Astrocyte (in vitro differentiated cells and primary cell): ENCODE data around the gene SSH2.

Experiments used
- CTCF ChIP-seq: IDR thresholded peaks from 2 replicates; pipeline ENCODE4 v1.5.1; 2011; ENCODE audit warnings: low read depth, mild to moderate bottlenecking, inconsistent platforms, low read length, moderate library complexity; ENCODE audit not compliant: insufficient read depth
- EZH2 ChIP-seq: IDR thresholded peaks from 2 replicates; pipeline ENCODE4 v1.6.1; 2012; ENCODE audit warnings: mild to moderate bottlenecking, low read length, inconsistent platforms; ENCODE audit not compliant: insufficient read depth

- TF ChIP-seq CTCF (no peak), EZH2 (no peak)
These were observed 176.1 kb downstream of the SSH2 start for GRCh38 chr17:29753845-29754439.
